Mammary epithelial cell (primary cell): ENCODE measurements around the gene DHRS1.

Experiments used
- EZH2 ChIP-seq: IDR thresholded peaks from 2 replicates; pipeline ENCODE4 v1.6.1; 2012; ENCODE audit warnings: low read length, inconsistent platforms, borderline replicate concordance
- TF ChIP-seq, protein P1 (sequence below), 2 donors: IDR thresholded peaks in 1 of 2; conservative IDR thresholded peaks in 1 of 2; 2 replicates each; pipeline ENCODE4 v1.5.1; 2011 to 2012; ENCODE audit warnings: inconsistent platforms in 2 of 2, low read length in 2 of 2, mild to moderate bottlenecking in 2 of 2, control low read depth in 1 of 2, low read depth in 1 of 2; ENCODE audit not compliant: insufficient read depth in 1 of 2; ENCODE audit errors: extremely low read depth in 1 of 2

- TF ChIP-seq, protein P1, sequence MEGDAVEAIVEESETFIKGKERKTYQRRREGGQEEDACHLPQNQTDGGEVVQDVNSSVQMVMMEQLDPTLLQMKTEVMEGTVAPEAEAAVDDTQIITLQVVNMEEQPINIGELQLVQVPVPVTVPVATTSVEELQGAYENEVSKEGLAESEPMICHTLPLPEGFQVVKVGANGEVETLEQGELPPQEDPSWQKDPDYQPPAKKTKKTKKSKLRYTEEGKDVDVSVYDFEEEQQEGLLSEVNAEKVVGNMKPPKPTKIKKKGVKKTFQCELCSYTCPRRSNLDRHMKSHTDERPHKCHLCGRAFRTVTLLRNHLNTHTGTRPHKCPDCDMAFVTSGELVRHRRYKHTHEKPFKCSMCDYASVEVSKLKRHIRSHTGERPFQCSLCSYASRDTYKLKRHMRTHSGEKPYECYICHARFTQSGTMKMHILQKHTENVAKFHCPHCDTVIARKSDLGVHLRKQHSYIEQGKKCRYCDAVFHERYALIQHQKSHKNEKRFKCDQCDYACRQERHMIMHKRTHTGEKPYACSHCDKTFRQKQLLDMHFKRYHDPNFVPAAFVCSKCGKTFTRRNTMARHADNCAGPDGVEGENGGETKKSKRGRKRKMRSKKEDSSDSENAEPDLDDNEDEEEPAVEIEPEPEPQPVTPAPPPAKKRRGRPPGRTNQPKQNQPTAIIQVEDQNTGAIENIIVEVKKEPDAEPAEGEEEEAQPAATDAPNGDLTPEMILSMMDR (conservative IDR thresholded peaks at IDR 0.05 in 1 of 2, IDR thresholded peaks at IDR 0.05 in 1 of 2; ENCODE audit: extremely low read depth in 1 of 2, insufficient read depth in 1 of 2, low read depth in 1 of 2, low read length in 2 of 2): no peak
- TF ChIP-seq EZH2: no peak
Observed at GRCh38 chr14:24260780-24261157, 38.8 kb downstream of the DHRS1 start.
